C4-2B (cell line): Measurements from ENCODE around the gene PHACTR1.

Source experiments
- ZFX ChIP-seq: fragments of 450-650 bp; IDR thresholded peaks from 2 replicates; pipeline ENCODE4 v1.6.1; 2017
- TF ChIP-seq, protein P1 (sequence below): fragments of 450-650 bp; conservative IDR thresholded peaks from 2 replicates; pipeline ENCODE4 v1.5.1; 2017; ENCODE audit warnings: mild to moderate bottlenecking

DNA sequence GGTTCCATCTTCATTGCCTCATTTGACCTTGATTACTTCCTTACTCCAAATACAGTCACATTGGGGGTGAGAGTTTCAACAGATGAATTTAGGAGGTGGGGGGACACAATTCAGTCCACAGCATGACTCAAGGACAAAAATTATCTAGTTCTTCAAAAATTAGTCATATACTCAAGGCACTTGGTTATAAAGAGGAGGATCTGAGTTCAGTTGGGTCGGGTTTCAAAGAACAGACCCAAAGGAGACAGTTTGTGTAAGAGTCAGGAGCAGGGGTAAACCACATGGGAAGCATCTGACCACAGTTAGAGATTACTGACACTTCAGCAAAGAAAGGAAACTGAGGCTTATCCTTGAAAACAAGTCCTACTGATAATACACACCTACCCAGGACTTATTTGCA is 473.8 kb downstream of the PHACTR1 start:
- TF ChIP-seq, protein P1, sequence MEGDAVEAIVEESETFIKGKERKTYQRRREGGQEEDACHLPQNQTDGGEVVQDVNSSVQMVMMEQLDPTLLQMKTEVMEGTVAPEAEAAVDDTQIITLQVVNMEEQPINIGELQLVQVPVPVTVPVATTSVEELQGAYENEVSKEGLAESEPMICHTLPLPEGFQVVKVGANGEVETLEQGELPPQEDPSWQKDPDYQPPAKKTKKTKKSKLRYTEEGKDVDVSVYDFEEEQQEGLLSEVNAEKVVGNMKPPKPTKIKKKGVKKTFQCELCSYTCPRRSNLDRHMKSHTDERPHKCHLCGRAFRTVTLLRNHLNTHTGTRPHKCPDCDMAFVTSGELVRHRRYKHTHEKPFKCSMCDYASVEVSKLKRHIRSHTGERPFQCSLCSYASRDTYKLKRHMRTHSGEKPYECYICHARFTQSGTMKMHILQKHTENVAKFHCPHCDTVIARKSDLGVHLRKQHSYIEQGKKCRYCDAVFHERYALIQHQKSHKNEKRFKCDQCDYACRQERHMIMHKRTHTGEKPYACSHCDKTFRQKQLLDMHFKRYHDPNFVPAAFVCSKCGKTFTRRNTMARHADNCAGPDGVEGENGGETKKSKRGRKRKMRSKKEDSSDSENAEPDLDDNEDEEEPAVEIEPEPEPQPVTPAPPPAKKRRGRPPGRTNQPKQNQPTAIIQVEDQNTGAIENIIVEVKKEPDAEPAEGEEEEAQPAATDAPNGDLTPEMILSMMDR, result no peak
- no peak for TF ChIP-seq ZFX
